Activated naive CD4-positive, alpha-beta T cell treated with anti-CD3 and anti-CD28 coated beads, Interleukin-2, amount 50 U/mL, for 72 hours (primary cell): ENCODE measurements around the gene DDOST. TPM values are rescaled to one million over a fixed set of nuclear protein-coding genes. Genes with fewer than 3 reads are reported as not detected.

Source experiments
- ATAC-seq, 2 donors: fragments of 150-1000 bp; cut with Tn5 transposase; 2 replicates each; pipeline ENCODE4 v1.10.0; 2021; ENCODE audit warnings: mild to moderate bottlenecking in 2 of 2, moderate library complexity in 2 of 2
- DNase-seq, 2 donors: peaks; one replicate each; pipeline ENCODE4 v3.0.0; 2021 to 2022; ENCODE audit warnings: low spot score in 2 of 2
- H3K27ac Mint-ChIP-seq, 2 donors: one replicate each; pipeline ENCODE4 v1.8.0; 2022; ENCODE audit warnings: mild to moderate bottlenecking in 2 of 2, mixed read lengths in 2 of 2
- H3K36me3 Mint-ChIP-seq, 2 donors: one replicate each; pipeline ENCODE4 v1.8.0; 2022; ENCODE audit warnings: mixed read lengths in 2 of 2
- H3K9me3 Mint-ChIP-seq, 2 donors: one replicate each; pipeline ENCODE4 v1.8.0; 2022; ENCODE audit warnings: mixed read lengths in 2 of 2
- total RNA-seq, 2 donors: library from RNA; stranded (reverse); gene quantifications; one replicate each; pipeline ENCODE4 v1.2.3, GENCODE V29; 2022

Gene DDOST
- total RNA-seq, 2 donors from 2014 or later: 140 to 184 TPM

DNA sequence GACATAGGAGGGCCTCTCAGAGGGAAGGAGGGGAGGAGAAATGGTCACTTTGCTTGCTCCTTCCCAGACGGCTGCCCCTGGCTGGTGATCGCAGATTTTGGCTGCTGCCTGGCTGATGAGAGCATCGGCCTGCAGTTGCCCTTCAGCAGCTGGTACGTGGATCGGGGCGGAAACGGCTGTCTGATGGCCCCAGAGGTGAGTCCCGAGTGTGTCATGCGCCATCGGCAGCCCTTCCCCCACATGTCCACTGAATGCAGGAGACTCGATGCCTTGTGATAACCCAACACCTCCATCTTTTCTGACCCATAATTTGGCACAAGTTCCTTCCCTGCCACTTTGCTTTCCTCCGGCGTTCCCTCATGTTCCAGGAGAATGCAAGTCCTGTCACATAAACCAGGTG is 12.7 kb downstream of the DDOST start:
- ATAC-seq (no peak), DNase-seq (no peak)
- no peak overlapping the region for H3K27ac Mint-ChIP-seq
- H3K9me3 Mint-ChIP-seq: no peaks in the 10 kb centered on the region
- peaks cover 0 to 12% of the 10 kb centered on the region in 2 donors for H3K36me3 Mint-ChIP-seq

DNA sequence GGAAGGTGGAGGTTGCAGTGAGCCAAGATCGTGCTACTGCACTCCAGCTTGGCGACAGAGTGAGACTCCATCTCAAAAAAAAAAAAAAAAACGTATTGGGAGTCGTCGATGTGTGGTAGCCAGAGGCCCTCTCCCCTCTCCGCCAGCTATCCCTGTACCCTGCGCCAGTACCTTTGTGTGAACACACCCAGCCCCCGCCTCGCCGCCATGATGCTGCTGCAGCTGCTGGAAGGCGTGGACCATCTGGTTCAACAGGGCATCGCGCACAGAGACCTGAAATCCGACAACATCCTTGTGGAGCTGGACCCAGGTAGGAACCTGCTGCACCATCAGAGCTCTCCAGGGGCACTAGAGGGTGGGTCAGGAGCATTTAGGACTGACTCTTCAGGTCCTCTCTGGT is 15.8 kb downstream of the DDOST start:
- no peaks in the 10 kb centered on the region for H3K9me3 Mint-ChIP-seq
- DNase-seq (no peak), ATAC-seq (no peak)
- peaks cover 0 to 8% of the 10 kb centered on the region in 2 donors for H3K36me3 Mint-ChIP-seq
- no peak overlapping the region for H3K27ac Mint-ChIP-seq

DNA sequence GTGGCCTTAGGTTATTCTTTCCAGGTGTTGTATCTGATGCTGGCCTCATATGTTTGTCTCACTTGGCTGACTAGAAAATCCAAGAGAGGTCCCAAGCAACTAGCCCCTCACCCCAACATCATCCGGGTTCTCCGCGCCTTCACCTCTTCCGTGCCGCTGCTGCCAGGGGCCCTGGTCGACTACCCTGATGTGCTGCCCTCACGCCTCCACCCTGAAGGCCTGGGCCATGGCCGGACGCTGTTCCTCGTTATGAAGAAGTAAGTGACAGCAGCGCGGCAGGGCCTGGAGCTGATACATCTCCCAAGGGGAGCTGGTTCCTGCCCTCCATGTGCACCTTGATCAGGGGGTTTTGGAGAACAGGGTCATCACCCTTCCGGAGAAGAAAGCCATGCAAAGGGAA is 16.8 kb downstream of the DDOST start:
- ATAC-seq: no peak
- DNase-seq: no peak
- Mint-ChIP-seq H3K9me3 (no peaks in the 10 kb centered on the region), H3K27ac (no peak overlapping the region), H3K36me3 (peaks cover 0 to 7% of the 10 kb centered on the region in 2 donors)

DNA sequence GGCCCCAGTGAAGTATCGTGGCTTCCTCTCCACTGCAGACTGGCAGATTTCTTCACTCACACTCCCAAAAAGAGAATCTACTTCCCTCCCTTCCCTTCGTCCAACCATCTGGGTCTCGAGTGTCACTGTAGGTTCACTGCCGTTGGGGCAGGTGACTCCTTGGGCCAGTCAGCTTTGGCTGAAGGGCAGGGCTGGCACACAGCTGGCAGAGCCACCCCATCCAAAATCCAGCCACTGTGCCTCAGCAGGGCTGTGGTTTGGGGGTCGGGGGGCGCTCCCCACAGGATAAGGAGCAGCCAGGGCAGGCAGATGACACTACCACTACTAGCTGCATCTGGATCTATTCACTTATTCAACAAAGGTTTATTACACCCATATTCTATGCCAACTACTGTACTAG is 18.1 kb downstream of the DDOST start:
- no peak for ATAC-seq
- no peak for DNase-seq
- Mint-ChIP-seq H3K27ac (no peak overlapping the region), H3K9me3 (no peaks in the 10 kb centered on the region), H3K36me3 (no peaks in the 10 kb centered on the region)

DNA sequence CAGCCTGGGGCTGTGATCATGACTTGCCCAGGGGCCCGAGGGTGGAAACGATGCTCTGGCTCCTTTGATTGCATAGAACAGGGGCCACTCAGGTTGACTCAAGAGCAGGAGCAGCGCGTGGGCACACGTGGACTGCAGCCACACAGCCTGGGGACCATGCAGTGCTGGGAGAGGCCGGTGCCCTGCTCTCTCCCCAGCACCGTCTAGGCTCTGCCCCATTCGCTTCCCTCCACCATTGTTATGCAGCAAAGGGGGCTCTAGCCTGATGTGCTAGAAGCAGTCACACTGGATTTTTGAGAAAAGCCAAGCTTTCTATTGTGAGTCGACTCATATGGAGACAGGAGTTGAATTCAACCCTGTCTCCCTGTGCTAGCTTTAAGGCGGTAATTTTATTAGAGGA is 19.2 kb downstream of the DDOST start:
- no peak for DNase-seq
- ATAC-seq: no peak
- H3K9me3 Mint-ChIP-seq: no peaks in the 10 kb centered on the region
- no peak overlapping the region for H3K27ac Mint-ChIP-seq
- no peaks in the 10 kb centered on the region for H3K36me3 Mint-ChIP-seq

DNA sequence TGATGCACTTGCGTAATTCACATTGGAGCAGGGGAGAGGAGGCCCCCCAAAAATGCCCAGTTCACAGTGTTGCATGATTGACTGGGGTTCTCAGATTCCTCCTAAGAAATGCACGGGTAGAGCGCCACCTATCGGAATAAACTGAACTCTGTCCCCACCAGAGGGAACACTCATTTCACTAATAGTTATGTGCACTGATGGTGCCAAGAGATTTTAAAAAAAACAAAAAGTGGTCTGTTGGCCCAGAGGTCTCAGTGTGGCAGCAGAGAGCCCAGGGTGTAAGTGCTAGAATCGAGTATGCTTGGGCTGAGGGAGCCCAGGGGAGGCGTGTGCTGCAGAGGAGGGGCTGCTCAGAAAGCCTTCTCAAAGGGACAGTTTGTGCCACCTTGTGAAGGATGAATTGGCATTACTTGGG is 21.0 kb downstream of the DDOST start:
- no peaks in the 10 kb centered on the region for H3K9me3 Mint-ChIP-seq
- DNase-seq (peak in 1 of 2 donors; percentile 71), ATAC-seq (peak; percentile 77)
- no peaks in the 10 kb centered on the region for H3K36me3 Mint-ChIP-seq
- H3K27ac Mint-ChIP-seq: no peak overlapping the region

DNA sequence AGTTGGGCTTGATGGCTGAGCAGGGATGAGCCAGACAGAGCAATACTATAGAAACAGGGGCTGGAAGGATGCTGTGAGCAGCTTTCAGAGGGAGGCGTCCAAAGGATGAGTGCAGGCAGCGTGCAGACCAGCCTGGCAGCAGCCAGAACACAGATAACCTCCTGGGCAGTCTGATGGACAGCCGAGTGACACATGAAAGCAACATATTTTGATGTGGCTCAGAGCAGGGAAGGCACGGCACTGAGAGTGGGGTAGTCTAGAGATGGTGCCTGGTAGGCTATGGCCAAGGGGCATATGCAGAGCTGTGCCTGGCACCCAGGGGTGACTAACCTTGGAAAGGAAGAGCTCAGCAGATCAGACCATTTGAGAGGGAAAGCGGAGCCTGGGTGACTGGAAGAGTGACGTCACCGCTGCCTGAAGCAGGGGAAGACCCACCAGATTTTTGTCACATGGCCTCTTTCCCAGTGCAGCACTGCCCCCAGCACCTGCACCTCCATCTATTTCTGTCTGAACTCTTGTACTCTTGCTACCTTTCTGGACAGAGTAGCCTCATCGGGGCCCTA is 24.3 kb downstream of the DDOST start:
- Mint-ChIP-seq H3K27ac (no peak overlapping the region), H3K36me3 (no peaks in the 10 kb centered on the region), H3K9me3 (no peaks in the 10 kb centered on the region)
- DNase-seq: no peak
- ATAC-seq: no peak

DNA sequence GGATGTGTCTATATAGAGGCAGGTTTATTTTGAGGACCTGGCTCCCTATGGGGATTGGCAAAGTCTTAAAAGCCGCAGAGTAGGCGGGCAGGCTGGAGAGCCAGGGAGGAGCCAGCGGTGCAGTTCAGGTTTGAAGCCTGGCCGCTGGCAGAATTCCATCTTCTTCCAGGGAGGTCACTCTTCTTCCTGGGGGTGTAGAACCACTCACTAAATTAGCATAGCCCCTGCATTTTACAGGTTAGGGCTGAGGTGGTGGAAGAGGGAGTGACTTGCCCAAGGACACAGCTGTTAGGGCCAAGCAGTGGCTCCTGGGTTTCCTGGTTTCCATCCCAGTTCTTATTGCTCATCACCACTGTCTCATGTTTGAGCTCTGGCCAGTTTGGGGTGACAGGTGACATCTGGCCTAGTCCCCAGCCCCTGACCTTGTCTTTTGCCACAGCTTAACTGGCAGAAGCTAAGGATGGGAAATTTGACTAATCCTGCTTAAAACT is 26.5 kb downstream of the DDOST start:
- Mint-ChIP-seq H3K27ac (peak overlapping the region in 1 of 2 donors; percentile 75), H3K9me3 (no peaks in the 10 kb centered on the region), H3K36me3 (no peaks in the 10 kb centered on the region)
- peak; percentile 56 to 65 for ATAC-seq
- no peak for DNase-seq

DNA sequence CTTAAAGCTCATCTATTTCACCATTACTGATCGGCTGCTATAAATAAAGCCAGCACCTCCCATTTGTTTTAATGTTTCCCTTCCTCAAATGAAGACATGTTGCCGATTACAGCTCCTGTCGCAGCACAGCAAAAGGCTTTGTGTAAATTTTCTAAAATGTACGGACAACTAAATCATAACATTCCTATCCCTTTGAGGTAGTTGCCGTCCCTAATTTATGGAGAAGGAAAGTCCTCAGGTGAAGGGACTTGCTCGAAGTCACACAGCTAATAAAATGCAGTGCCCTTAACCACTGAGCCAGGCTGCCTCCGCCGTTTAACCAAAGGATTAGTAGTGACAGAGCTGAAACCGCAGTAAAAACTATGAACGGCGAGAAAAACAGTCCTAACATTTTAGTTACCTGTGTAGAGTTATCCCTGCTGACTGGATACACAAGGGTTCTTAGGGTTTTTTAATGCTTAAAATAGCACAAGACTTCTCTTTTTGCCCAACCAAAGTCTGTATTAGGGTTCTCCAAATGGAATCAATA is 27.0 kb downstream of the DDOST start:
- Mint-ChIP-seq H3K27ac (peak overlapping the region; percentile 75 to 82), H3K36me3 (no peaks in the 10 kb centered on the region), H3K9me3 (peaks cover 0 to 1% of the 10 kb centered on the region in 2 donors)
- DNase-seq: peak in 1 of 2 donors; percentile 18
- peak; percentile 28 to 30 for ATAC-seq

DNA sequence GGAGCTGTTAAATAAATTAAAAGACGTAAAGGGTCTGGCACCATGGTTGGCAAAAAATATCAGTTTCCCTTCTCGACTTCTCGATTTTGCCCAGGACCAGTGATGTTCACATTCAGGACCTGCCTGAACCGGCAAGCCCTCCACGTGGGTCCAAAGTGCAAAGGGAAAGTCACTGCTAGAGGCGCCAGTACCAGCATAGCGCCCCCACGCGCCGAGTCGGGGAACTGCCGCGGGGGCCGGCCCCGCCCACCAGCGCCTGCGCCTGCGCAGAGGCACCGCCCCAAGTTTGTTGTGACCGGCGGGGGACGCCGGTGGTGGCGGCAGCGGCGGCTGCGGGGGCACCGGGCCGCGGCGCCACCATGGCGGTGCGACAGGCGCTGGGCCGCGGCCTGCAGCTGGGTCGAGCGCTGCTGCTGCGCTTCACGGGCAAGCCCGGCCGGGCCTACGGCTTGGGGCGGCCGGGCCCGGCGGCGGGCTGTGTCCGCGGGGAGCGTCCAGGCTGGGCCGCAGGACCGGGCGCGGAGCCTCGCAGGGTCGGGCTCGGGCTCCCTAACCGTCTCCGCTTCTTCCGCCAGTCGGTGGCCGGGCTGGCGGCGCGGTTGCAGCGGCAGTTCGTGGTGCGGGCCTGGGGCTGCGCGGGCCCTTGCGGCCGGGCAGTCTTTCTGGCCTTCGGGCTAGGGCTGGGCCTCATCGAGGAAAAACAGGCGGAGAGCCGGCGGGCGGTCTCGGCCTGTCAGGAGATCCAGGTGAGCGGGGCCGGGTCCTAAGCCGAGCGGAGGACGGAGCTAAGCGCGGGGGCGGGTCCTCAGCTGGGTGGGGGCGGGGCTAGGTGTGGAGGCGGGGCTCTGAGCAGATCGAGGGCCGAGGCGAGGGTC is 27.7 kb downstream of the DDOST start, which contains the start of gene PINK1:
Gene PINK1 (plus strand): TSS at position 269 of the 875 bp plus-strand sequence. CDS start 91 bp downstream, at position 360.
- H3K27ac Mint-ChIP-seq: peak within 1 kb of the TSS; percentile 75 to 82
- H3K9me3 Mint-ChIP-seq: peaks cover 0 to 4% of the 10 kb centered on the region in 2 donors
- DNase-seq: peak; percentile 89 to 99
- peak; percentile 84 to 92 for ATAC-seq
- no peaks in the 10 kb centered on the region for H3K36me3 Mint-ChIP-seq

DNA sequence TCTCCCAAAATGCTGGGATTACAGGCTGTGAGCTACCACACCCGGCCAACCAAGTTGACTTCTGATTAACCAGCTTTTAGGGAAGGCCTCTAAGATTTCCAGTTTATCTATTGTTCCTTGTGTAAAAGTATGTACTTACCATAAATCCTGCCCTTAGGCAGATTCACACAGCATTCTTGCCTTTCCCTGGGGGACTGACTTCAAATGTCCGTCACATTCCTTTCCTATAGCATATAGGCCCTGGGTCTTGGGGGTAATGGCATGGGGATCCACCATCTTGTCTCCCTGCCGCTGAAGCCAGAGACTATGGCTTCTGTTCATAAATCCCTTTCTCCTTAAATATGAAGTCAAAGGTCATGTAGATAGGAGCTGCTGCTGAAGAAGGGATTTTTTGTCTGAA is 28.8 kb downstream of the DDOST start:
- ATAC-seq: no peak

DNA sequence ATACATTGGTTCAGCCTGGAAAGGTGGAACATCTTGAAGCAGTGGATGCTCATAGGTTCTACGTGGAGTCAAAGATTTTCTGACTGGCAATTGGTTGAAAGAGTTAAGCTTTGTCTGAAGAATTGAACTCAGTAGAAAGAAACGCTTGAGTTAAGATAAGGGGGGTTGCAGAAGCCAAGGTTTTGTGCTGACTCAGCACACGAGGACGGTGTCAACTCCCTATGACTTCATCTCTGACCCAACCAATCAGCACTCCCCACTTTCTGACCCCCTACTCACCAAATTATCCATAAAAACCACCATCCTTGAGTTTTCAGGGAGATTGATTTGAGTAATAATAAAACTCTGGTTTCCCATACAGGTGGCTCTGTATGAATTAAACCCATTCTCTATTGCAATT is 30.4 kb downstream of the DDOST start:
- DNase-seq (no peak), ATAC-seq (no peak)
- Mint-ChIP-seq H3K9me3 (peaks cover 0 to 9% of the 10 kb centered on the region in 2 donors), H3K36me3 (no peaks in the 10 kb centered on the region), H3K27ac (no peak overlapping the region)

More for the DNA sequence above, 28.8 kb downstream of the DDOST start:
- no peak for DNase-seq
- Mint-ChIP-seq H3K36me3 (no peaks in the 10 kb centered on the region), H3K27ac (peak overlapping the region in 1 of 2 donors; percentile 26), H3K9me3 (peaks cover 0 to 9% of the 10 kb centered on the region in 2 donors)

DNA sequence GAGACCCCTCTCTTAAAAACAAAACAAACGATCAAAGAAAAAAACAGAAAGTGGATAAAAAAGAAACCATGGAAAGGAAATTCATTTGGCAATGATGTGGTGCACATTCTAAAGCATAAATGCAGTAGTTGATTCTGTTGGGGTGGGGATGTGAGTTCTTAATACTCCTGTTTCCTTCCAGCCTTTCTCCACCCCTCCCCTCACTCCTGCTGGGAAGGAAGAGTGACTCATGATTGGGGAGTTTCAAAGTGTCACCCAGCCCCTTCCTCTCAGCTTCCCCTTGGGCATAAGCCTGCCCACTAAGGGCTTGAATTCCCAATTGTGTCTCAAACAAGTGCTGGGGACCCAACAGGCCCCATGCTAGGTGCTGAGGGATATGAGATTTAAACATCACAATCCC is 34.6 kb downstream of the DDOST start:
- ATAC-seq (no peak), DNase-seq (no peak)
- Mint-ChIP-seq H3K27ac (no peak overlapping the region), H3K36me3 (no peaks in the 10 kb centered on the region), H3K9me3 (peaks cover 0 to 9% of the 10 kb centered on the region in 2 donors)

DNA sequence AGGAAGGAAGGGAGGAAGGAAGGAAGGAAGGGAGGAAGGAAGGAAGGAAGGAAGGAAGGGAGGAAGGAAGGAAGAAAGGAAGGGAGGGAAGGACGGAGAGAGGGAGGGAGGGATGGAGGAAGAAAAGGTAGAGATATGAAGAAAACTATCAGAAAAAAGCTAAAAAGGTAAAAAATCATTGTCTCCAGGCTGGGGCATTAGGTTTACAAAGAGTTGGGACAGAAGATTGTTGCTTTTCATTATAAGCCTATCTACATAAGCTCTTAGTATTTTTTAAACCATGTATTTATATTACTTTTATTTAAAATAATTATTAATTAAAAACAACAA is 35.1 kb downstream of the DDOST start:
- no peaks in the 10 kb centered on the region for H3K36me3 Mint-ChIP-seq
- ATAC-seq (no peak), DNase-seq (no peak)
- H3K27ac Mint-ChIP-seq: no peak overlapping the region
- peaks cover 0 to 9% of the 10 kb centered on the region in 2 donors for H3K9me3 Mint-ChIP-seq

DNA sequence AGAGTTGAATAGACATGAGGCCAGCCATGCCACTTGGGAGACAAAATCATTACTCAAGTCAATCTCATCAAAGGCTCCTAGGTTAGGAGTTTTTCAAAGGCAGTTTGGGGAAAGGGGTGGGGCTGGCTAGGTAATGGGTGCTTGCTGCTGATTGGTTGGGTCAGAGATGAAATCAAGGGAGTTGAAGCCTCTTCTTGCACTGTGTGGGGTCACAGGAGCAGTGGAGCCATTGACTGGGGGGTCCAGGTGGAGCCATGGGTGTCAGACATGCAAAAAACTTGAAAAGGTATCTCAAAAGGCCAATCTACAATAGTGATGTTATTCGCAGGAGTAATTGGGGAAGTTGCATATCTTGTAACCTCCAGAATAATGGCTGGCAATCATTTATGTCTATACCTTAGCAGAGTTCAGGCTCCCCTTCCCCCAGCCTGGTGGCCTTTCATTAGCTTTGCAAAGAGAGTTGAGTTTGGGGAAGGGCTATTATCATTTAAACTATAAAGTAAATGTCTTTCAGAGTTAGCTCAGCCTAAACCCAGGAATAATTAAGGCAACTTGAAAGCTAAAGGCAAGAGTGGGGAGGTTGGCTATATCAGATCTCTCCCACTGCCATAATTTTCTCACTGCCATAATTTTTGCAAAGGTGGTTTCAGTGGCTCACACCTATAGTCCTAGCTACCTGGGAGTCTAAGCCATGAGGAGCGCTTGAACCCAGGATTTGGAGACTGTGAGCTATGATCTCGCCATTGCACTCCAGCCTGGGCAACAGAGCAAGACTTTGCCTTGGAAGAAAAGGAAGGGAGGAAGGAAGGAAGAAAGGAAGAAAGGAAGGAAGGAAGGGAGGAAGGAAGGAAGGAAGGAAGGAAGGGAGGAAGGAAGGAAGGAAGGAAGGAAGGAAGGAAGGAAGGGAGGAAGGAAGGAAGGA is 35.7 kb downstream of the DDOST start:
- DNase-seq (no peak), ATAC-seq (no peak)
- H3K36me3 Mint-ChIP-seq: no peaks in the 10 kb centered on the region
- H3K9me3 Mint-ChIP-seq: peaks cover 0 to 9% of the 10 kb centered on the region in 2 donors
- no peak overlapping the region for H3K27ac Mint-ChIP-seq

DNA sequence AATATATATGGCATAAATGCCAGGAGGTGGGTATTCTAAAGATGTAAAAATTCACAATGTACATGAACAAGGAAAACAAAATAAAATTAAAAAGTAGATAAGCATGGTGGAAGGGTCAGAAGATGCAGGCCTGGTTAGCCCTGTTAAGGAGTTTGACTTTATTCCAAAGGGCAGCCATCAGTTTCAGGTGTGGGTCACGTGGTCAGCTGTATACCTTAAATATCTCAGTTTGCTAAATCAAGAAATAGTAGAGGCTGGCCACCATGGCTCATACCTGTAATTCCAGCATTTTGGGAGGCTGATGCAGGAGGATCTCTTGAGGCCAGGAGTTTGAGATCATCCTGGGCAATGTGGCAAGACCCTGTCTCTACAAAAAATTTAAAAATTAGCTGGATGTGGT is 36.5 kb downstream of the DDOST start:
- DNase-seq (no peak), ATAC-seq (no peak)
- H3K9me3 Mint-ChIP-seq: peaks cover 0 to 9% of the 10 kb centered on the region in 2 donors
- H3K27ac Mint-ChIP-seq: no peak overlapping the region
- no peaks in the 10 kb centered on the region for H3K36me3 Mint-ChIP-seq
